Sigmoid colon (tissue), 4 donors: ENCODE results near the gene SULT1E1.

Source experiments
- CTCF ChIP-seq, 4 experiments: fragments of 450-650 bp in 3 of 4; fragments of 200-600 bp in 1 of 4; IDR thresholded peaks; one replicate each; pipeline ENCODE4 v1.5.1; 2016 to 2019; ENCODE audit warnings: antibody characterized with exemption in 4 of 4, mild to moderate bottlenecking in 3 of 4, moderate library complexity in 2 of 4
- EP300 ChIP-seq, 4 donors: sonication (generic); formaldehyde crosslinking; IDR thresholded peaks; one replicate each; pipeline ENCODE4 v1.6.1; 2017; ENCODE audit warnings: antibody characterized with exemption in 4 of 4
- POLR2AphosphoS5 ChIP-seq, 4 donors: sonication (generic); formaldehyde crosslinking; IDR thresholded peaks; one replicate each; pipeline ENCODE4 v1.6.1; 2017; ENCODE audit warnings: antibody characterized with exemption in 4 of 4

DNA sequence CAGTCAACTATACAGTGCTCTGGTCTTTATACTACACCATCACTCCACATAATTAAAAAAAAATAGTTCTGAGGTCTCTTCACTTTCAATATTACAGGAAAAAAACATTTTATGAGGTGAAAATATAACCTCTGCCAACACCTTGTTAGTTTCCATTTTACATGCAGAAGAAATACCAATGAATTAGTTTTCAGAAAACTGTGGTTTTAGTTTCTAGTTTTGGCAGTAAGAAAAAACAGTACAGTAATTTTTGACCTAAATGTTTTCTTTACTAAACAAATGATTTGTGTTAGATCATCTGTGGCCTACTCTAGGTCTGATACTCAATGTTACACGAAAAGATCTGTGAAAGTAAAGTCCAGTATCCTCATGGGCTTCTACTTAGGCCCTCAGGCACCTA, 10.0 kb downstream of the SULT1E1 start:
- TF ChIP-seq CTCF (IDR thresholded peaks at IDR 0.05) (no peak), EP300 (IDR thresholded peaks at IDR 0.05) (no peak), POLR2AphosphoS5 (IDR thresholded peaks at IDR 0.05) (no peak)
